Forelimb muscle (tissue), 1 donor: Measurements from ENCODE around the gene OPN1LW. TPM values are rescaled to one million over a fixed set of nuclear protein-coding genes. Genes with fewer than 3 reads are reported as not detected.
"Not testable (repeated sequence)": the region's sequence is repeated elsewhere in the genome, so short reads cannot be mapped to it uniquely, and the experiment has no call there.

ENCODE experiments used
- DNase-seq: peaks from one replicate; pipeline ENCODE4 v3.0.0-alpha.2; 2013; ENCODE audit warnings: low read depth
- polyA plus RNA-seq: library from polyadenylated mRNA; unstranded; fragments of 120-200 nt; gene quantifications from one replicate; pipeline ENCODE4 v1.2.1, GENCODE V29; 2013; ENCODE audit not compliant: insufficient read length

OPN1LW gene
- polyA plus RNA-seq, 1 donor = not detected

DNA sequence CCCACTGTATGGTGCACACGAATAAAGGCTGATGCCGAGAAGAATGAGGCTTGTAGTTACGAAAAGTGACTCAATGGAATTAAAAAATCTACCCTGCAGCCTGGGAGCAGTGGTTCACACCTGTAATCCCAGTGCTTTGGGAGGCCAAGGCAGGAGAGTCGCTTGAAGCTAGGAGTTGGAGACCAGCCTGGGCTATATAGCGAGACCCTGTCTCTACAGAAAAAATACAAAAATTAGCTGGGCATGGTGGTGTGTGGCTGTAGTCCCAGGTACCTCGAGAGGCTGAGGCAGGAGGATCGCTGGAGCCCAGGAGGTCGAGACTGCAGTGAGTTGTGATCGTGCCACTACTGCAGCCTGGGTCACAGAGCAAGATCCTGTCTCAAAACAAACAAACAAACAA is 11.7 kb upstream of the OPN1LW start:
- DNase-seq = no peak

GRCh38 chrX:154135458-154136229 is 8.4 kb upstream of the OPN1LW start:
- no peak for DNase-seq

DNA sequence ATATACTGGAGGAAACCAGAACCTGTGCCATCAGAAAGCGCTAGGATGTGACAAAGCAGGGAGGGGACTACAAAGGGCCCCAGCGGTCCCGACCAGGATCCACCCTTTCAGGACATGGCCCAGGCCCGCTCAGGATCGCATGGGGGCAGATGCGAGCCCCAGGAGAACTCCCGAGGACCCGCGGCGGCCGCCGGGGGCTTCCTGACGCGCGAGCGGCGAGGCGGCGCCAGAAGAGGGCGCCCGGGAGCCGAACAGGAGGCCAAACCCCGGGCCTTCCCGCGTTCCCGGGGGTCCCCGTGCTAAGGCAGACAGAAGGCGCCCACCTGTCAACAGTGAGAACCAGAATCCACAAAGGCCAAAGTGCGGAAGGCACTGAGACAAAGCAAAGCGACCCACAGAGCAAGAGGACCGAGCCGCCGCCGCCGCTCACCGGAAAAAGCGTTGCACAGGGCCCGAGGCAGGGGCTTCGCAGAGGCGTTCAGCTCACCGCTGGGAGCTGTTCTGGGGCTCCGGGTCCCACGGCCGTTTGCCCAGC is 7.3 kb upstream of the OPN1LW start:
- no peak for DNase-seq

- DNase-seq = no peak
Measured at GRCh38 chrX:154138857-154139256, 5.2 kb upstream of the OPN1LW start.

DNA sequence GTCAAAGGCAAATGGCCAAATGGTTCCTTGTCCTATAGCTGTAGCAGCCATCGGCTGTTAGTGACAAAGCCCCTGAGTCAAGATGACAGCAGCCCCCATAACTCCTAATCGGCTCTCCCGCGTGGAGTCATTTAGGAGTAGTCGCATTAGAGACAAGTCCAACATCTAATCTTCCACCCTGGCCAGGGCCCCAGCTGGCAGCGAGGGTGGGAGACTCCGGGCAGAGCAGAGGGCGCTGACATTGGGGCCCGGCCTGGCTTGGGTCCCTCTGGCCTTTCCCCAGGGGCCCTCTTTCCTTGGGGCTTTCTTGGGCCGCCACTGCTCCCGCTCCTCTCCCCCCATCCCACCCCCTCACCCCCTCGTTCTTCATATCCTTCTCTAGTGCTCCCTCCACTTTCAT is 3.8 kb upstream of the OPN1LW start:
- no peak for DNase-seq

DNA sequence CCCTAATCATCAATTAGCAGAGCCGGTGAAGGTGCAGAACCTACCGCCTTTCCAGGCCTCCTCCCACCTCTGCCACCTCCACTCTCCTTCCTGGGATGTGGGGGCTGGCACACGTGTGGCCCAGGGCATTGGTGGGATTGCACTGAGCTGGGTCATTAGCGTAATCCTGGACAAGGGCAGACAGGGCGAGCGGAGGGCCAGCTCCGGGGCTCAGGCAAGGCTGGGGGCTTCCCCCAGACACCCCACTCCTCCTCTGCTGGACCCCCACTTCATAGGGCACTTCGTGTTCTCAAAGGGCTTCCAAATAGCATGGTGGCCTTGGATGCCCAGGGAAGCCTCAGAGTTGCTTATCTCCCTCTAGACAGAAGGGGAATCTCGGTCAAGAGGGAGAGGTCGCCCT is 3.3 kb upstream of the OPN1LW start:
- DNase-seq = no peak

GRCh38 chrX:154142386-154142785 is 1.7 kb upstream of the OPN1LW start:
- DNase-seq = no peak

GRCh38 chrX:154142950-154143745 is 895 bp upstream of the OPN1LW start:
- no peak for DNase-seq

DNA sequence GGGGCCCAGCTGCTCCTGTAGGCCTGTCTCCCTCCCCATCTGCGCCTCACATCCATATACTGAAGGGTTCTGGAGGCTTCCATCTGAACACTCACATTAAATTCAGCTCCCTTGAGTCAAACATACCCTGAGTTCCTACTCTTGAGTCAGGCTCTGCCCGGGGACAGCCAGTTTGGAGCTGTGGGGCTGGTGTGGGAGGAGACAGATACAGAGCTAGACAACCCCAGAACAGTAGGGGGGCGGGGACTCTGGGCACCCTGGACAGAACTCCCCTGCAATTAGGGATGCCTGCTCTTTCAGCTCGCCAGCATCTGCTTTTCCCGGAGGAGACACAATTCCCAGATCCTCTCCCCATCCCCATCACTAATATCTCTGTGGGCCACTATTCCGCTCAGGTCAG is 7.0 kb downstream of the OPN1LW start:
- DNase-seq = not testable (repeated sequence)

- not testable (repeated sequence) for DNase-seq
Measured at GRCh38 chrX:154156221-154156620, 12.2 kb downstream of the OPN1LW start.

DNA sequence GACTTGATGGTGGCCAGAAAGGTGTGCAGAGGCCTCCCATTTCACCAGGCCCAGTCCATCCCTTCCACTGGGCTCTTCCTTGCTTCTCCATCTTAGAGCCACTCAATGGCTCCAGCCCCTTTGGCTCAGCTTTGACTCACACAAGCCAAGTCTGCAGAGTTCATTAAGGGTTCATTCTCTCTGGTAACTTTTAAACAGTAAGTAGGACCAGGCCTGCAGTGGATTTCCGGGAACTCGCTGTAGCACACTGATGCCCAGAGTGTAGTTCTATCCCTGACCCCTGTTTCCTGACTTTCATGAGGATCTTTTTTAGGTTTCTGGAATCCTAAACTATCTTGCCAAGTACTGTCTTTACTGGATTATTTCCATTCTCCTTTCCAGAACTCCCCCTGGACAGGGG is 13.2 kb downstream of the OPN1LW start:
- DNase-seq = not testable (repeated sequence)

GRCh38 chrX:154159345-154159744 is 15.3 kb downstream of the OPN1LW start:
- not testable (repeated sequence) for DNase-seq

GRCh38 chrX:154164902-154165301 is 20.9 kb downstream of the OPN1LW start:
- DNase-seq = not testable (repeated sequence)

DNA sequence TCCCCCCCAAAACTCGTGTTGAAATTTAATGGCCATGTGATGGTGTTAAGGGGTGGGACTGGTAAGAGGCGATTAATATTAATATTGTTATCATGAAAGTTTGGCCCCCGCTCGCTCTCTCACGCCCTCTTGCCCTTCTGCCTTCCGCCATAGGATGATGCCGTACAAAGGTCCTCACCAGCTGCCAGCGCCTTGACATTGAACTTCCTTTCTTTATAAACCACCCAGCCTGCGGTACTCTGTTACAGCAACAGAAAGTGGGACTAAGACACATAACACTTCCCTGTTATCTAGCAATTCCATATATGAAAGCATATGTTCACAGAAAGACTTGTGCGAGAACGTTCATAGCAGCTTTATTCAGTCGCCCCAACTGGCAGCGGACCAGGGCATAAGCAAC is 24.3 kb downstream of the OPN1LW start:
- DNase-seq = not testable (repeated sequence)

- not testable (repeated sequence) for DNase-seq
Measured at GRCh38 chrX:154172535-154172943, 28.5 kb downstream of the OPN1LW start.

DNA sequence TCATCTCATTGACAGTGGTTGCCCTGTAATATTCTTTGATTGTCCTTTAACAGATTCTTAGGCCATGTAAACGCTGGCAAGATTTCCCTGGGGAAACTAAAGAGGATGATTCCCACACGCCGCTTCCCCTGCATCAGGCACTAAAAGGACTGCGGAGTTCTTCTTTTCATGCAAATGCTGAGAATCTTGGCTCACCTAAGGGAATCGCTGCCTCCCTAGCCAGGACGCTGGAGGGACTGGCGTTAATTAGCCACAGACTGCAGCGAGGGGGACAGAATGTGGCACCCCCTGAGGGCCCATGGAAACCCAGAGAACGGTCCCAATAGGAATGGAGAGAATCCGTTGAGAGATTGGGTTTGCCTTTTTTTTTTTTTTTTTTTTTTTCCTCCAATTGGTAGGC is 30.3 kb downstream of the OPN1LW start:
- DNase-seq = not testable (repeated sequence)

DNA sequence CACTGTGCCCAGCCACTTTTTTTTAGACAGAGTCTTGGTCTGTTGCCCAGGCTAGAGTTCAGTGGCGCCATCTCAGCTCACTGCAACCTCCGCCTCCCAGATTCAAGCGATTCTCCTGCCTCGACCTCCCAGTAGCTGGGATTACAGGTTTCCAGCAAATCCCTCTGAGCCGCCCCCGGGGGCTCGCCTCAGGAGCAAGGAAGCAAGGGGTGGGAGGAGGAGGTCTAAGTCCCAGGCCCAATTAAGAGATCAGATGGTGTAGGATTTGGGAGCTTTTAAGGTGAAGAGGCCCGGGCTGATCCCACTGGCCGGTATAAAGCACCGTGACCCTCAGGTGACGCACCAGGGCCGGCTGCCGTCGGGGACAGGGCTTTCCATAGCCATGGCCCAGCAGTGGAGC is 38.3 kb downstream of the OPN1LW start, which contains the start of gene OPN1MW:
TSS of gene OPN1MW (plus strand) at position 301 of the 400 bp plus-strand sequence. CDS start at position 383, 82 bp downstream.
- not testable (repeated sequence) for DNase-seq

- DNase-seq = not testable (repeated sequence)
Measured at GRCh38 chrX:154183794-154184193, 39.8 kb downstream of the OPN1LW start.

DNA sequence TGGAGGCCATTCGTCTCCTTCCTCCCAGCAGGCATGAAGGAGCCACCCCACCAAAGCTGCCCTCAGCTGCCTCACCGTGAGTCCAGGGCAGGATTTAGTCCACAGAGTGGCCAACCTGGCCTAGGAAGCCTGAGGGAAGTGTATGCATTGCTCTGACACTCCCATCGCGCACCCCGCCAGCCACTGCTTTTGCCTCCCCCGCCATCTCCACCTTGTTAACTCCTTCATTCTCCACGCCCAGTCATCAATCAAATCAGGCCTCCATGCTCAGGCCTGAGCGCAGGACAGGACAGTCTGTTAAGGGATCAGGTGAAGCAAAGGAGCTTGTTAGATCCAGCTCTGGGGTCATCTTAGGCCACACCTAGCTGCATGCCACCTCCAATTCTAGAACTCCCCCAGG is 48.8 kb downstream of the OPN1LW start:
- not testable (repeated sequence) for DNase-seq

- DNase-seq = not testable (repeated sequence)
Measured at GRCh38 chrX:154194316-154194715, 50.3 kb downstream of the OPN1LW start.

DNA sequence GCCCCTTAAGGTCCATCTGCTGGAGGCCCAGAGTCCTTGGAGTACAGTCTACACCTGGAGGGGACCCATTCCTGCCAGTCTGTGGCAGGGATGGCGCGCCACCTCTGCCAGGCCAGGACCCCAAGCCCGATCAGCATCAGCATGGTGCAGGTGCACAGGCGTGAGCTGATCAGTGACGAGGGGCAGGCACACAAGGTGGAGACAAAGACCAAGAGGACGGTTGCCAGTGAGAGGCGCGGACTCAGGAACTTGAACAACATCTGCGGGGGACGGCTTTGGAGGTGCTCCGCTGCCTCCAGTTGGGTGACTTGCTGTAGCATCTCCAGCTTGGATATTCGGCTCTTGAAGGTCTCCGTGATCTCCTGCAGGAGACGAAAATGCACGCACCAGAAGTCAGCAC is 52.4 kb downstream of the OPN1LW start:
- DNase-seq = not testable (repeated sequence)
